ENCODE measurements around the gene CHMP2A.
A peak's percentile ranks its signal among the peaks of the same experiment; 100 is the strongest.
"Not testable (repeated sequence)": the region's sequence is repeated elsewhere in the genome, so short reads cannot be mapped to it uniquely, and the experiment has no call there.

CHMP2A gene

GRCh38 chr19:58554494-58555368 is at the start of gene CHMP2A:
TSS of gene CHMP2A (minus strand) at chr19:58555105. CDS start at chr19:58554212, 893 bp downstream.
- DNase-seq (ENCODE audit: low spot score): peak; percentile 98

- no peak for DNase-seq (ENCODE audit: low spot score)
Measured at GRCh38 chr19:58586133-58586765, 31.3 kb upstream of the CHMP2A start.

DNA sequence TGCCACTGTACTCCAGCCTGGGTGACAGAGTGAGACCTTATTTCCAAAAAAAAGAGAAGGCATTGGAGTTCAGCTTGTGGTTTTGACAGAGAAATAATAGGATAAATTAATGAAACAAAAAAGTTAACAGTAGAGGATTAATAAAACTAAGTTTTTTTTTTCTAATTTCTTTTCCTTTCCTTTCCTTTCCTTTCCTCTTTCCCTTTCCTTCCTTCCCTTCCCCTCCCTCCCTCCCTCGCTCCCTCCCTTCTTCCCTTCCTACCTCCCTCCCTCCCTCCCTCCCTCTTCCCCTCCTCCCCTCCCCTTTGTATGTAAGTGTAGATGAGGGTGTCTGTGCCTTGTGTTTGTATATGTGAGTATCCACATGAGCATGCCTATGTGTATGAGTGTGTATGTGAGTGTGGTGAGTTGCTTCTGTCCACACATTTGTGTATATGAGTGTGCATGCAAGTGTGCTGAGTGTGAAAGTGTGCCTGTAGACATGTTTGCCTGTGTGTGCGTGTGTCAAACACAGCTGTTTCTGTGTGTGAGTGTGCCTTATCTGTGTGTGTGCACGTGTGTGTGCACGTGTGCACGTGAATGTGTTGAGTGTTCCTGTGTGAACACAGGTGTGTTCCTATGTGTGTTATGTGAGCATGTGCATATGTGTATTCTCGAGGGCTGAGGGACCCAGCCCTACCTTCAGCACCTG is 30.7 kb upstream of the CHMP2A start:
- no peak for DNase-seq (ENCODE audit: low spot score)

GRCh38 chr19:58584498-58585441 is 29.9 kb upstream of the CHMP2A start:
- DNase-seq (ENCODE audit: low spot score): no peak

- DNase-seq (ENCODE audit: low spot score): no peak
Measured at GRCh38 chr19:58582985-58583384, 28.1 kb upstream of the CHMP2A start.

DNA sequence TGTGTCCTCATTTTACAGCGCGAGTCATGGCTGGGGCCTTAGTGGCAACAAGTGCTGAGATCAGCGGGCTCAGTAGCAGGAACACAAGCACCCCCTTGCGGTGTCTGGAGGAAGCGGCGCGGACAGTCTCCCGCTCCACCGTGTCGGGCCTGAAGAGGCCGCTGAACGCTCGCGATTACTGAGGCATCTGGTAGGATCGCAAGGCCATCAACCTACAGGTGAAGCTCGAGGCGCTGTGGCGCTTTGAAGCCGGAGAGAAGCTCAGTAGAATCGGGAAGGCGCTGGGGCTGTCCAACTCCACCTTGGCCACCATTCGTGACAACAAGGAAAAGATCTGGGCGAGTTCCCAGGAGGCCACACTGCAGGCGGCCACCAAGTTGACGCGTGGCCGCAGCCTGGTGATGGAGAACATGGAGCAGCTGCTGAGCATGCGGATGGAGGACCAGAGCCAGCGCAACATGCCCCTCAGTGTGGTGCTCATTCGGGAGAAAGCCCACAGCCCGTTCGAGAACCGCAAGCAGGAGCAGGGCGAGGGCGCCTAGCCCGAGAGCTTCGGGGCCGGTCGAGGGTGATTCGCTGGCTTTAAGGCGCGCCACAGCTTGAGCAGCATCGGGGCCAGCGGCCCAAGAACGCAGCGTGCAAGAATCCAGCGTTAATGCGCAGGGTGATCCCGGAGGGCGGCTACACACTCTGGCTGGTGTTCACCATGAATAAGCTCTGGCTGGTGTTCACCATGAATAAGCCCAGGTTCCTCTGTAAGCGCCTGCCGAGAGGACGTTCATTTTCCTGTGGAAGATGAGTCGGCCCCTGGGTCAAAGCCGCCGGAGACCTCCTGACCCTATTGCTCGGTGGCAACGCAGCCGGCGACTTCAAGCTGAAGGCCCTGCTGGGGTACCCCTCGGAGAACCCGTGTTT is 26.6 kb upstream of the CHMP2A start:
- DNase-seq (ENCODE audit: low spot score): peak; percentile 90

- no peak for DNase-seq (ENCODE audit: low spot score)
Measured at GRCh38 chr19:58579473-58580142, 24.7 kb upstream of the CHMP2A start.

GRCh38 chr19:58578012-58578925 is 23.4 kb upstream of the CHMP2A start:
- DNase-seq (ENCODE audit: low spot score): no peak

- DNase-seq (ENCODE audit: low spot score): not testable (repeated sequence)
Measured at GRCh38 chr19:58577581-58577980, 22.7 kb upstream of the CHMP2A start.

DNA sequence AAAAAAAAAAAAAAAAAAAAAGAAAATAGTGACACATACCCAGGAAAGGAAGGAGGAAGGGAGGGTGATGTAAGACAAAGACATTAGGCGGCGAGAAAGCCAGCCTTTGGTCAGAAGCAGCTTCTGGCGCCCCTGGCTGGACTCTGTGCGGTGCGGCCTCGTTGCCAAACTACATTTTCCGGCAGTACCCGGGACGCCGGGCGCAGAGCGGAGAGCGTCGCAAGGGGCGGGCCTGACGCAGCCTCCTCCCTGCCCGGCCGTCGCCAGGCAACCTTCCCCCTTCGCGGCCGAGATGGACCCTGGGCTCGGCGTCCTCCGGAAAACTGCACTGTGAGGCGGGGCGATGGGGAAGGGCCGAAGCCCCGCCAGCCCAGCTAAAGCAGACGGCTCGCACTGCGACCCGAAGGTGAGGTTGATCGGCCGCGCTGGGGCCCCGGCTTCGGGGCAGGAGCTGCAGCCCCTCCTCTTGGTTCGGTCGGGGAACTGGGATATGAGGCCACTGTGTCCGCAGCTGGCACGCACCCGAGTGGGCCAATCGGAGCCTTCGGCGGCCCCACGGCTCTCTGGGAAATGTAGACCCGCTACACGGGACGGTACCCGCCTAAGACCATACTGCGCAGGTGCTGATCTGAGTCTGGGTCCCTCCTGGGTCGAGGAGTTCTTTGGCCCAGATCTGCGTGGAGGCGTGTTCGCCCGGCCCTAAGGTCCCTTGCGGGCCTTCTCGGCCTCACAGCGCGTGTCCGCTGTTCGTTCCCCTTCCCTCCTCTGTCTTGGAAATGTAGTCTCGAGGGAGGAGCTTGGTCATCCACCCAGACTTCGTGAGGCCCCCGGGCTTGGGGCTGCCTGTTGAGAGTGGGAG is 20.5 kb upstream of the CHMP2A start:
- peak; percentile 88 for DNase-seq (ENCODE audit: low spot score)

DNA sequence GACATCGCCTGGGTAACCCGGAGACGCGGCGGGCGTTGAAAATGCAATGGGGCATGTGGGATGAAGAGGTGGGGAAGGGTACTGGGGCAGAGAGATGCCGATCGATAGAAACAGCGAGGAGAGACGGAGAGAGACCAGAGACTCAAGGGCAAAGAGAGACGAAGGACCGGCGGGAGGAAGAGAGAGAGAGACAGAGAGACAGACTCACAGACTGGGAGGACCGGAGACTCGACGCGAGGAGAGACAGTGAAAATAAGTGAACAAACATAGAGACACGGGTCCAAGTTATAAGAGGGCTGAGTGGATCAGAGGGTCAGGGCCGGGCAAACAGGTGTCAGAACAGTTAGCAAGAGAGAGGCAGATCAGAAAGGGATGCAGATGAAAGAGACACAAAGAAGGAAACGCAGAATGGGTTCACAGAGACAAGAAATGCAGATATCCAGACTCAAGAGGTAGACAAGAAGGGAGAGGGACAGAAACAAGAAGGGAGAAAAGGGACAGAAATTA is 18.8 kb upstream of the CHMP2A start:
- no peak for DNase-seq (ENCODE audit: low spot score)

GRCh38 chr19:58572818-58573657 is 18.1 kb upstream of the CHMP2A start, which contains the start of gene MZF1:
TSS of gene MZF1 (minus strand) at chr19:58573335. CDS start at chr19:58571389, 1,946 bp downstream.
- peak; percentile 99 for DNase-seq (ENCODE audit: low spot score)

DNA sequence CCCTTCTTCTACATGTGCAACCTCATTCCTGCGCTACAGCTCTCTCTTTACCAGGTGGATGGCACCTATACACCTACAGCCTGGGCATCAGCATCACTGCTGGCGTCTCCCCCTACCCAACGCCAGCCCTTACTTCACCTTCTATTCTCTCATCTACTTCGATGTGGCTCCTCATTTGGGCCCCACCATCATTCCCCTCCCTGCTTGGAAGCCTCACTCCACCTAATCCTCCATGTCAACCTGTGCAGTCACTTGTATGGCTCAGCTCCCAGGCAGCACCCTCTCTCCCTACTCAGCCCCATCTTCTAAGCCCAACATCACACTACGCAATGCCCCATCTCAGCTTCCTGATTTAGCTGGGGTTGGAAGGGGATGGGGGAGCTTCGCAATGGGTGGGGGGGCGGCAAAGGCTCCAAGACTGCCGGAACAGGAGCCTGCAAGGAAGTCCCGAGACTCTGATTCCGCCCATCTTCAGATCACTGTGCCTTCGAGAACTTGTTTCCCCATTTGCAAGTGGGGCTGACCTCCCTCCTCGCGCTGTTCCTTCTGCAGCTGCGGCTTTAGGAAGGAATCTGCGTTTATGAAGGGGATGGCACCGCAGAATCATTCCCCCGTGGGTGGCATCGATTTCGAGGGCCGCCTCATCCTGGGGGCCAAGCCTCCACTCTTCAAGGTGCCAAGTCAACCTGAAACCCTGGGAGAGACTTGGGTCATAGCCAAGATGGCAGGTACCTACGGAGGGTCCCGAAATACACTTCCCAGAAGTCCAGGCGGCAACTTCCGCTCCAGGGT is 17.3 kb upstream of the CHMP2A start:
- no peak for DNase-seq (ENCODE audit: low spot score)

GRCh38 chr19:58571575-58571947 is 16.7 kb upstream of the CHMP2A start:
- DNase-seq (ENCODE audit: low spot score): no peak

DNA sequence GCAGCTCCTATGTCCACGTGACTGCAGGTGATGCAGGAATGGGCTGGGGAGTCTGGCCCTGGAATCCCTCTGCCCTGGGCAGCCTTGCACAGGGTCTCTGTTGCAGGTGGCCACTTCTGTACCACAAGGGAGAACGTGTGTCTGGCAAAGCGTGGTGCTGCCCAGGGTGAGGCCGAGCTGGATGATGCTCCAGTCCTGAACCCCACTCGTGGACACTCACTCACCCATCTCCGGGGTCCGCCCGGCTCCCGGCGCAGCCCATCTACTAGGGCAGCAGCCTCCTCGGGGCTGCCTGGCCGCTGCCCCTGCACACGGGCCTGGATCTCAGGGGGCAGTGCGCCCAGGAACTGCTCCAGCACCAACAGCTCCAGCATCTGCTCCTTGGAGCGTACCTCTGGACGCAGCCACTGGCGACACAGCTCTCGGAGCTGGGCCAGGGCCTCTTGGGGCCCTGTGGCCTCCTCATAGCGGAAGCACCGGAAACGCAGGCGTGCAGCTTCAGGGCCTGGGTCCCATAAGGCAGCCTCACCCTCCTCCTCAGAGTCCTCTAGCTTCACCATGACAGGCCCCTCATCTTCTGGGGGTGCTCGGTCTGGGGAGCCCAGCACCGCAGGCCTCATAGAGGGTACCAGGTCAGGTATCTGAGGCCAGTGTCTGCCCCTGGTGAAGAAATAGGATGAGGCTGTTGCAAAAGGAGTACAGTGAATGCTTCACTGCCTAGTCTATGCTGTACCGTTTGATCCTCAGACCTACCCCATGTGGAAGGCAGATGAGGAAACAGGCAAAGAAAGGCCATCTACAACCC is 16.1 kb upstream of the CHMP2A start:
- DNase-seq (ENCODE audit: low spot score): no peak

Measured in hematopoietic multipotent progenitor cell treated with erythropoietin and hydrocortisone succinate and interleukin-3 and kit ligand, for 17 days (in vitro differentiated cells).